IMR-90 (cell line): ENCODE measurements around the gene C17orf67. TPM values are rescaled to one million over a fixed set of nuclear protein-coding genes. Genes with fewer than 3 reads are reported as not detected.

Experiments used
- ATAC-seq: fragments of 200-7000 bp; cut with Tn5 transposase; 2 replicates; pipeline ENCODE4 v1.9.1; 2020; ENCODE audit warnings: low read depth, mild to moderate bottlenecking, moderate library complexity
- BruUV-seq: library from RNA; stranded (reverse); fragments of 400-500 nt; replicated peaks from 2 replicates; lab custom pipeline; 2021; lab: Mats Ljungman, UMichigan
- CTCF ChIA-PET: fragments of 300-600 bp; formaldehyde crosslinking; extraction: SDS; loops from one replicate; lab custom pipeline; 2021; ENCODE audit warnings: antibody characterized with exemption; lab: Yijun Ruan, JAX
- POLR2A ChIA-PET: fragments of 300-600 bp; sonication (Branson Sonifier 250); formaldehyde crosslinking; loops from one replicate; lab custom pipeline; 2022; ENCODE audit warnings: antibody characterized with exemption; ENCODE audit not compliant: unreplicated experiment; lab: Charles Lee
- DNase-seq: peaks from one replicate; pipeline ENCODE4 v3.0.0; 2013
- H2AFZ ChIP-seq: replicated peaks from 2 replicates; pipeline ENCODE3; 2013; ENCODE audit warnings: low read length, mild to moderate bottlenecking; ENCODE audit not compliant: poor library complexity
- H2AK5ac ChIP-seq: 2 replicates; pipeline ENCODE4 v1.6.1; 2013; ENCODE audit warnings: low read depth, low read length, inconsistent platforms
- H2AK9ac ChIP-seq: replicated peaks from 2 replicates; pipeline ENCODE3; 2013; ENCODE audit warnings: mild to moderate bottlenecking, low read depth, low read length, moderate library complexity; ENCODE audit not compliant: poor library complexity
- H2BK120ac ChIP-seq: 2 replicates; pipeline ENCODE4 v1.6.1; 2013; ENCODE audit warnings: low read depth, low read length, inconsistent platforms
- H2BK15ac ChIP-seq: 3 replicates; pipeline ENCODE4 v1.6.1; 2013; ENCODE audit warnings: low read depth, low read length, inconsistent platforms
- H2BK20ac ChIP-seq: 2 replicates; pipeline ENCODE4 v1.6.1; 2013; ENCODE audit warnings: low read depth, mild to moderate bottlenecking, inconsistent platforms, low read length, moderate library complexity
- H2BK5ac ChIP-seq: 2 replicates; pipeline ENCODE4 v1.6.1; 2013; ENCODE audit warnings: mild to moderate bottlenecking, low read depth, low read length, inconsistent platforms; ENCODE audit not compliant: poor library complexity, severe bottlenecking
- H3K14ac ChIP-seq: replicated peaks from 2 replicates; pipeline ENCODE4 v1.6.1; 2013; ENCODE audit warnings: low read depth, low read length, inconsistent platforms
- H3K18ac ChIP-seq: 2 replicates; pipeline ENCODE4 v1.6.1; 2013; ENCODE audit warnings: low read depth, low read length, control low read depth
- H3K23ac ChIP-seq: 2 replicates; pipeline ENCODE4 v1.6.1; 2013; ENCODE audit warnings: low read depth, low read length, inconsistent platforms
- H3K27ac ChIP-seq: 2 replicates; pipeline ENCODE4 v1.5.1; 2013; ENCODE audit warnings: mild to moderate bottlenecking, control low read depth, low read length; ENCODE audit not compliant: insufficient read depth
- H3K27me3 ChIP-seq: 2 replicates; pipeline ENCODE4 v1.6.1; 2013; ENCODE audit warnings: low read length; ENCODE audit not compliant: control insufficient read depth, insufficient read depth
- H3K36me3 ChIP-seq: 2 replicates; pipeline ENCODE4 v1.6.1; 2013; ENCODE audit warnings: low read length, mixed read lengths; ENCODE audit not compliant: control insufficient read depth, insufficient read depth
- H3K4ac ChIP-seq: 2 replicates; pipeline ENCODE4 v1.6.1; 2013; ENCODE audit warnings: low read depth, low read length, inconsistent platforms
- H3K4me1 ChIP-seq: 2 replicates; pipeline ENCODE4 v1.6.1; 2013; ENCODE audit warnings: low read length, mixed read lengths; ENCODE audit not compliant: control insufficient read depth, insufficient read depth
- H3K4me2 ChIP-seq: 2 replicates; pipeline ENCODE4 v1.6.1; 2013; ENCODE audit warnings: low read depth, mild to moderate bottlenecking, control low read depth, low read length, moderate library complexity
- H3K4me3 ChIP-seq: 2 replicates; pipeline ENCODE4 v1.5.1; 2013; ENCODE audit warnings: low read depth, mild to moderate bottlenecking, control low read depth, low read length, moderate library complexity; ENCODE audit not compliant: insufficient read depth
- H3K56ac ChIP-seq: 2 replicates; pipeline ENCODE4 v1.6.1; 2013; ENCODE audit warnings: low read length, inconsistent platforms; ENCODE audit not compliant: insufficient read depth; ENCODE audit errors: extremely low read depth
- H3K79me1 ChIP-seq, 2 experiments: 2 replicates each; pipeline ENCODE4 v1.6.1; 2013; ENCODE audit warnings: low read length in 2 of 2, inconsistent platforms in 1 of 2, low read depth in 1 of 2
- H3K9ac ChIP-seq: 2 replicates; pipeline ENCODE4 v1.6.1; 2013; ENCODE audit warnings: low read depth, low read length, control low read depth
- H3K9me1 ChIP-seq: 2 replicates; pipeline ENCODE4 v1.6.1; 2013; ENCODE audit warnings: low read length, inconsistent platforms; ENCODE audit not compliant: insufficient read depth
- H3K9me3 ChIP-seq: 2 replicates; pipeline ENCODE4 v1.6.1; 2013; ENCODE audit warnings: low read length; ENCODE audit not compliant: control insufficient read depth, insufficient read depth
- H4K20me1 ChIP-seq: 2 replicates; pipeline ENCODE4 v1.6.1; 2013; ENCODE audit warnings: low read length, inconsistent platforms; ENCODE audit not compliant: insufficient read depth
- H4K5ac ChIP-seq: 2 replicates; pipeline ENCODE4 v1.6.1; 2013; ENCODE audit warnings: mild to moderate bottlenecking, low read depth, low read length, control low read depth
- H4K8ac ChIP-seq, 2 experiments: 2 replicates each; pipeline ENCODE4 v1.6.1; 2013; ENCODE audit warnings: low read depth in 2 of 2, low read length in 2 of 2, control low read depth in 1 of 2, inconsistent platforms in 1 of 2
- H4K91ac ChIP-seq: 2 replicates; pipeline ENCODE4 v1.6.1; 2013; ENCODE audit warnings: low read depth, low read length, inconsistent platforms; ENCODE audit not compliant: insufficient read depth
- CEBPB ChIP-seq: IDR thresholded peaks from 2 replicates; pipeline ENCODE4 v1.6.1; 2012; ENCODE audit warnings: low read depth, low read length, improper control_type of control experiment
- FOS ChIP-seq: fragments of 150-350 bp; IDR thresholded peaks from 2 replicates; pipeline ENCODE4 v1.6.1; 2016; ENCODE audit warnings: low read depth, low read length
- MAFK ChIP-seq: IDR thresholded peaks from 2 replicates; pipeline ENCODE4 v1.6.1; 2012; ENCODE audit warnings: low read depth, low read length, improper control_type of control experiment
- NFE2L2 ChIP-seq: fragments of 150-350 bp; IDR thresholded peaks from 2 replicates; pipeline ENCODE4 v1.6.1; 2016; ENCODE audit warnings: low read depth, mild to moderate bottlenecking, low read length
- RCOR1 ChIP-seq: IDR thresholded peaks from 2 replicates; pipeline ENCODE4 v1.6.1; 2012; ENCODE audit warnings: mild to moderate bottlenecking, low read length, improper control_type of control experiment; ENCODE audit not compliant: insufficient replicate concordance
- SMC3 ChIP-seq: fragments of 150-350 bp; IDR thresholded peaks from 2 replicates; pipeline ENCODE4 v1.6.1; 2016; ENCODE audit warnings: low read depth, mild to moderate bottlenecking, antibody characterized with exemption, low read length, moderate library complexity
- WGBS, 2 experiments: methylation state at CpG; one replicate each; pipeline versions ENCODE4 v1.1.5 to v1.1.7; 2013; ENCODE audit warnings: missing lambda C conversion rate in 2 of 2; ENCODE audit not compliant: insufficient read length in 1 of 2; ENCODE audit errors: extremely low coverage in 2 of 2; 5-methylcytosine and 5-hydroxymethylcytosine counted together
- dilution Hi-C: fragments of 300-500 bp; cut with HindIII; formaldehyde crosslinking; loops from one replicate; pipeline ENCODE4 v1.14.3; 2018; ENCODE audit warnings: low sequenced_read_pairs; ENCODE audit not compliant: unreplicated experiment
- in situ Hi-C: fragments of 300-500 bp; cut with MboI; formaldehyde crosslinking; loops from 3 replicates; pipeline ENCODE4 v1.14.3; 2019; ENCODE audit warnings: low sequenced_read_pairs, inconsistent platforms, mixed read lengths
- intact Hi-C: fragments of 100-400 bp; cut with micrococcal nuclease; formaldehyde crosslinking; loops from 2 replicates; pipeline ENCODE4 v1.10.0; 2022
- polyA plus RNA-seq, 3 experiments: library from polyadenylated mRNA; depleted of rRNA; stranded (reverse); fragments of >200 nt; gene quantifications; 2 replicates each; pipeline ENCODE4 v1.2.3, GENCODE V29; 2012; ENCODE audit warnings: low replicate concordance in 1 of 3
- total RNA-seq: library from RNA; depleted of rRNA; stranded (reverse); fragments of >200 nt; gene quantifications from 2 replicates; pipeline ENCODE4 v1.2.3, GENCODE V29; 2012
- TF ChIP-seq, protein P1 (sequence below): conservative IDR thresholded peaks from 2 replicates; pipeline ENCODE4 v1.5.1; 2012; ENCODE audit warnings: mild to moderate bottlenecking, low read depth, low read length, improper control_type of control experiment
- TF ChIP-seq, protein P2 (sequence below): fragments of 150-350 bp; IDR thresholded peaks from 2 replicates; pipeline ENCODE4 v1.6.1; 2017; ENCODE audit warnings: mild to moderate bottlenecking, antibody characterized with exemption, low read length, low read depth

Gene C17orf67
- total and polyA plus RNA-seq, 2 of the 4 experiments (the other 2 are of a cell fraction) = 0.18 to 1.1 TPM

DNA sequence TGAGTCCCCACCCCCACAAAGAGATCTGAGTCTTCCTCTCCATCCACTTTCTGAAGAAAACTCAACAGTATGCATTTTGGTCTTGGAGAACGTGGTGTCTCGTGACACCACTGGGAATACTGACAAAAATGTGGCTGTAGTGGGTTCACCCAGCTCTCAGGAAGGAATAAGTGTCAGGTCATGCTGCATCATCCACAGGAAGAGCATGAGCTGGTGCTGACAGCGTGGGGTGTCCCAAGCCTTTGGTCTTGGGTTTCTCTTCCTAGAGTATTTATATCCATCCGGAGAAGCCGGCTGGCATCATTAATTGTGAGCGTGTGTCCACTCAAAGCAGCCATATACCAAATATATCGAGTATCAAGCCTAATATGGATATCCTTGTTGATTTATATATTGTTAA is 55.9 kb downstream of the C17orf67 start (continued):
- peak; percentile 33; the same call in 1 of the 2 replicates for TF ChIP-seq MAFK

DNA sequence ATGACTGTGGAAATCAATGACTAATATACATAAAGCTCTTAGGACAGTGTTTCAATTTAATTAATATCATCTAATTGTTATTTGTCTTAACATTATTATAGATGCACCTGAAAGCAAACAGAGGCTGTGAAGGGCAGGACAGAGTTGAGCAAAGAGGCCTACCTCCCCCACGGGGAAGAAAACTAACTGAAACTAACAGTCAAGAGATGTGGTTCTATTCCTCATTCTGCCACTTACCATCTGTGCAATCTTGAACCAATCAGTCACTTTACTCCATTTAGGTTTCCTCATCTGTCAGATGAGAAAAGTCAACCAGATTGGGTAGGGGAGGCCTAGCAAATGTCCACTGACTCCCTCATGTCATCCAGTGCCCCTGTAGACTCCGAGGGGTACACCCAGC is 59.1 kb downstream of the C17orf67 start:
- Histone ChIP-seq H3K9me1 (peaks cover 7% of the 10 kb centered on the region), H4K91ac (no peak overlapping the region), H2BK5ac (no peak overlapping the region), H3K9me3 (no peaks in the 10 kb centered on the region), H3K18ac (no peak overlapping the region), H4K5ac (no peak overlapping the region), H3K14ac (no peak overlapping the region), H4K20me1 (no peaks in the 10 kb centered on the region), H3K23ac (no peak overlapping the region), H3K4me1 (peaks cover 1% of the 10 kb centered on the region; the same call in 1 of the 2 replicates), H3K9ac (no peak overlapping the region), H3K4me2 (no peak overlapping the region), H3K36me3 (no peaks in the 10 kb centered on the region), H3K56ac (no peak overlapping the region), H2BK15ac (no peak overlapping the region), H2AK5ac (peak overlapping the region; percentile 32; the same call in 1 of the 2 replicates), H2AK9ac (no peak overlapping the region), H3K27ac (no peak overlapping the region), H3K27me3 (no peaks in the 10 kb centered on the region; the same call in 1 of the 2 replicates), H4K8ac (no peak overlapping the region), H2BK120ac (no peak overlapping the region; the same call in 1 of the 2 replicates), H2BK20ac (no peak overlapping the region; the same call in 1 of the 2 replicates), H3K4ac (no peak overlapping the region), H3K79me1 (no peaks in the 10 kb centered on the region), H3K4me3 (no peak overlapping the region), H2AFZ (no peak overlapping the region)
- POLR2A ChIA-PET = no interaction called here
- WGBS, 2 experiments = no CpG with 5 or more reads among the region's 2 CpGs
- no TSS peak for BruUV-seq
- in situ Hi-C loops (loop anchor here (10.0 kb wide), 2 partner anchors 50 to 180 kb away; partner anchors contain the start of gene NOG), intact Hi-C loops (no loop called here), dilution Hi-C loops (no loop called here)
- ATAC-seq (no peak), DNase-seq (no peak)
- CTCF ChIA-PET = no interaction called here
- TF ChIP-seq MAFK = no peak
- TF ChIP-seq, protein P1, sequence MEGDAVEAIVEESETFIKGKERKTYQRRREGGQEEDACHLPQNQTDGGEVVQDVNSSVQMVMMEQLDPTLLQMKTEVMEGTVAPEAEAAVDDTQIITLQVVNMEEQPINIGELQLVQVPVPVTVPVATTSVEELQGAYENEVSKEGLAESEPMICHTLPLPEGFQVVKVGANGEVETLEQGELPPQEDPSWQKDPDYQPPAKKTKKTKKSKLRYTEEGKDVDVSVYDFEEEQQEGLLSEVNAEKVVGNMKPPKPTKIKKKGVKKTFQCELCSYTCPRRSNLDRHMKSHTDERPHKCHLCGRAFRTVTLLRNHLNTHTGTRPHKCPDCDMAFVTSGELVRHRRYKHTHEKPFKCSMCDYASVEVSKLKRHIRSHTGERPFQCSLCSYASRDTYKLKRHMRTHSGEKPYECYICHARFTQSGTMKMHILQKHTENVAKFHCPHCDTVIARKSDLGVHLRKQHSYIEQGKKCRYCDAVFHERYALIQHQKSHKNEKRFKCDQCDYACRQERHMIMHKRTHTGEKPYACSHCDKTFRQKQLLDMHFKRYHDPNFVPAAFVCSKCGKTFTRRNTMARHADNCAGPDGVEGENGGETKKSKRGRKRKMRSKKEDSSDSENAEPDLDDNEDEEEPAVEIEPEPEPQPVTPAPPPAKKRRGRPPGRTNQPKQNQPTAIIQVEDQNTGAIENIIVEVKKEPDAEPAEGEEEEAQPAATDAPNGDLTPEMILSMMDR = no peak
- TF ChIP-seq SMC3 = no peak
- TF ChIP-seq, protein P2, sequence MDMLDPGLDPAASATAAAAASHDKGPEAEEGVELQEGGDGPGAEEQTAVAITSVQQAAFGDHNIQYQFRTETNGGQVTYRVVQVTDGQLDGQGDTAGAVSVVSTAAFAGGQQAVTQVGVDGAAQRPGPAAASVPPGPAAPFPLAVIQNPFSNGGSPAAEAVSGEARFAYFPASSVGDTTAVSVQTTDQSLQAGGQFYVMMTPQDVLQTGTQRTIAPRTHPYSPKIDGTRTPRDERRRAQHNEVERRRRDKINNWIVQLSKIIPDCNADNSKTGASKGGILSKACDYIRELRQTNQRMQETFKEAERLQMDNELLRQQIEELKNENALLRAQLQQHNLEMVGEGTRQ = no peak
- no peak for TF ChIP-seq RCOR1
- no peak for TF ChIP-seq FOS
- TF ChIP-seq CEBPB = no peak
- TF ChIP-seq NFE2L2 = no peak
